DMS53 treated with DMSO at 0.1 percent for 48 hours (cell line): ENCODE measurements around the gene CACUL1.
"Not testable (repeated sequence)": the region's sequence is repeated elsewhere in the genome, so short reads cannot be mapped to it uniquely, and the experiment has no call there.

Source experiments
- DNase-seq: peaks from one replicate; lab custom pipeline; 2025; ENCODE audit not compliant: unreplicated experiment; lab: John Stamatoyannopoulos, UW

The CACUL1 gene

GRCh38 chr10:118768041-118768919 is 13.5 kb upstream of the CACUL1 start:
- DNase-seq, result no peak

- DNase-seq, result no peak
Observed at GRCh38 chr10:118767297-118768040, 12.7 kb upstream of the CACUL1 start.

GRCh38 chr10:118764195-118764594 is 9.4 kb upstream of the CACUL1 start:
- DNase-seq, result no peak

DNA sequence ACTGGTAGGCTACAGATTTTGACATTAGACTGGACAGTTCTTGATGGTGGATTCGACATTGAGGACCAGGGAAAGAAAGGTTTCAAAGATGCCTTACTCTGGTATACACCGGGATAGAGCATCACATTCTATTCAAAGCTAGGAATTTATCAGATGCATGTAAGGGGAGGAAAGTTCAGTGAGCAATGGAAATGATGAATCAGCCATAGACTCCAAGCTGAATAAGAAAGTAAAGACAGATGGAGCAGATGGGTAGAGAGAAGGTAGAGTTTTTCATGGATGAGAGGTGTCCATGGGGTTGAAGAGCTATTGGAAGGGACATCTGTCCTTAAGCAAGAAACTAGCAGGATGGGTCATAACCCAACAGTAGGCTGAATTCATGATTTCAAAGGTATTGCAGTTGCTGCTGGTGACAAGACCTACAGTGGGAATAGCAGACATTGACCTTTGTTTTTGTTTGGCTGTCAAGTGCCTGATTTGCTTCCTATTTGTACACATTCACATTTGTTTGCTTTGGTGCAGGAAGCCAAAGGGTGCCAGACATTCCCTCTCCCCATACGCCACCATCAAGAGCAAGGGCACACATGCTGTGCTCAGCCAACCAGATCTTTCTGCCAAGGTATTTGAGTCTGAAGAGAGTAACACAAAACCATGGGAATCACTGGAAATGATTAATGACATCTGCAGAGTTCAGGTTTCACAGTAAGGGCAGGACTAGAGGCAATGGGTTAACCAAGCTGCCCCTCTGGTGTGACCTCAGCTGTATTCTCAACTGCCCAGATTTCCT is 8.6 kb upstream of the CACUL1 start:
- DNase-seq, result peak; percentile 99

GRCh38 chr10:118760265-118760664 is 5.5 kb upstream of the CACUL1 start:
- no peak for DNase-seq

DNA sequence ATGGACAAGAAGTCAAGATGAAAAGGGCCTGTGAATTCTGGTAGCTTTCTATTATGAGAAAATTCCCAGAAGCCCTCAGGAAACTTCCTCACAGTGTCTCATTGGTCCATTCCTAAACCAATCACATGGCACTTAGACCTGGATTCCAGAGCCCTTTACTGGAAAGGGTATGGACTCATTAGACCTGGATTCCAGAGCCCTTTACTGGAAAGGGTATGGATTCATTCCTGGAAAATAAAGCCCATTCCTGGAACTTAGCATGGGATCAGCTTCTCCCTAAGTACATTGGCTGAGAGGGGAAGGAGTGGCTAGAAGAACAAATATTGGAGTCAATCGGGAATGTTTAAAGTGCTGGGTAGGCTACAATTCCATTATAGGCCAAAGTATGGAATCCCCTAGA is 3.7 kb upstream of the CACUL1 start:
- no peak for DNase-seq

DNA sequence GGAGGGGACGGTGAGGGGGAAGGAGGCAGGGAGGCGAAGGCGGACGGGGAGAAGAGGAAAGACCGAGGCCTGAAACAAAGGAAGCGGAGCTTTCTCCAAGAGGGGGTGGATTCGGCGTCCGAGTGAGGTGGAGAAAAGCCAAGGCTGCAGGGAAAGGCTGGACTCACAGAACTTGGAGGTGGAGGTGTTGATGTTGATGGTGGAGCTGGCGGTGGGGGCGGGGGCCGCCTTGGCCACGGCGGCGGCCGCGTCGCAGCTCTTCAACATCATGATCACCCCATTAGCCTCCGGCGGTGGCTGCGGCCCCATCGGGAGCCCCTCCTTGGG is 578 bp downstream of the CACUL1 start:
- no peak for DNase-seq

DNA sequence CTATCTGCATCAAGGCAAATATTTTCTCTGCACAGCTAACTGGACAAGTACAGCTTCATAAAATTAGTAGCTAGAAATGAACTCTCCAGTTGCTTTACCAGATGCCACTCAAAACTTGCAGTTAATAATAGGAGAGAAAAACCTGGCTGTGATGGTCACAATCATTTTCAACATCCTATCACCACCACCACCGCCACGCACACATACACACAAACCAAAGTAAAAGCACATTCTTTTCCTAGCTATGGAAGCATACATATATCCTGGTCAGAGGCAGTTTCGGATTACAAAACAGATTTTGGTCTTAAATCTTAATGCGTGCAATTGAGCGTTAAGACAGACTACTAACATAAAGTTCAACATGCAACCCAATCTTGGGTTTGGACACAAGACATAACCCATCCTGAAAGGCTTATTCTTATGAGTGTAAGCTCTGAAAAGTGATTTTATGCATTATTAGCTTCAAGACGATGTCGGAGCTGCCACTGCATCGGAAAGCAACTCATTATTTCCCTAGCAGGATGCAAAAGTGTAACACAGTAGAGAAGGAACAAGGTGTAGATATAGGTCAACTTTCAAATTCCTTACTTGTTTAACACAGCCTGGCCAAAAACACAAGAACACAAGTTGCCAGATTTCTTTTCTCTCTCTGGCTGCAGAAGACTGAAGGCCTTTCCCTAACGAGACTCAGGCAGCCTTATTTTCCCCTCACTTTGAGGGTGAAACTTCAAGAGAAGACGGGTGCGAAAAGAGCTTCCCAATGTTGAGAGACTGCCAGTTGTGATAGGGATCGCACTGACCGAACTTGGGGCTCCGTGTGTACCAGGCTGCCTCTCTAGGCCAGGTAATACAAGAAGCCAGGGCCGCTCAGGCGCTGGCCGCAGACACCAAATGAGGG is 1.2 kb downstream of the CACUL1 start:
- DNase-seq, result no peak

- no peak for DNase-seq
Observed at GRCh38 chr10:118752409-118752808, 2.4 kb downstream of the CACUL1 start.

DNA sequence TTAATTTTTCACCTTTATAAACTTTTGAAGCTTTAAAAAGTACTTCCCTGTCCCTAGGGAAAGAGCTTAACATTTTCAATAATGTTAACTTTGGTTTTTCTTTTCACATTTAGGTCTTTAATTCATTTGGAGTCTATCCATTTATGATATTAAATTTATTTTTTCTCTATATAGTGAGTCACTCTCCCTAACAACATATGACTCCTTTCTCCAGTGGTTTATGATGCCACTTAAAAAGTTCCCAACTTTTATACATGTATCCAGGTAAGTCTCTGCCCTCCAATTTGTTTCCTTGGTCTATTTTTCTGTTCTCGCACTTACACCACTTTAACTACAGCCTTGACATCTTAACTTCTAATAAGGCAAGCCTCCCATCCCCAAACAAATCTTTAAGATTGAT is 3.5 kb downstream of the CACUL1 start:
- no peak for DNase-seq

GRCh38 chr10:118748041-118748440 is 6.7 kb downstream of the CACUL1 start:
- DNase-seq, result no peak

DNA sequence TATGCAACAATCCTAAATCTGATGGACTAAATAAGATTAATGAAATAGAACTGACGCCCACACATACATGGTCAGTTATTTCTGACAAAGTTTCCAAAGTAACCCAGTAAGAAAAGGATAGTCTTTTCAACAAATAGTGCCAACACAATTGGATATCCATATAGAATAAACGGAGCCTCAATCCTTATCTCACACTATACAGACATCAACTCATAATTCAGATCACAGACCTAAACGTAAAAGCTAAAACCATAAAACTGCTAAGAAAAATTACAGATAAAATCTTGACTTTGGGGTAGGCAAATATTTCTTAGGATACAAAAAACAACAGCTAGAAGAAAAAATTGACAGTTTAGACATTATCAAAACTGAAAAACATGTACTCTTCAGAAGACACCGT is 8.5 kb downstream of the CACUL1 start:
- no peak for DNase-seq

GRCh38 chr10:118745056-118745455 is 9.7 kb downstream of the CACUL1 start:
- no peak for DNase-seq

DNA sequence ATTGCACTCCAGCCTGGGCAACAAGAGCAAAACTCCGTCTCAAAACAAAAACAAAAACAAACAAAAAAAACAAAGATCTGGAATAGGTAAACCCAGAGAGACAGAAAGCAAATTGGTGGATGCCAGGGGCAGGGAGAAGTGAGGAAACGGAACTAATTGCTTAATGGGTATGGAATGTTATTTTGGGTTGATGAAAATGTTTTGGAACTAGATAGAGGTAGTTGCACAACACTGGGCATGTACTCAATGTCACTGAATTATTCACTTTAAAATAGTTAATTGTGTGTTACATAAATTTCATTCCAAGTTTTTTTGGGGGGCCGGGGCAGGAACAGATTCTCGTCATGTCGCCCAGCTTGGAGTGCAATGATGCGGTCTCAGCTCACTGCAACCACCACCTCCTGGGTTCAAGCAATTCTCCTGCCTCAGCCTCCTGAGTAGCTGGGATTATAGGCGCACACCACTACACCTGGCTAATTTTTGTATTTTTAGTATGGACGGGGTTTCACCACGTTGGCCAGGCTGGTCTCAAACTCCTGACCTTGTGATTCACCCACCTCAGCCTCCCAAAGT is 10.3 kb downstream of the CACUL1 start:
- DNase-seq, result not testable (repeated sequence)

DNA sequence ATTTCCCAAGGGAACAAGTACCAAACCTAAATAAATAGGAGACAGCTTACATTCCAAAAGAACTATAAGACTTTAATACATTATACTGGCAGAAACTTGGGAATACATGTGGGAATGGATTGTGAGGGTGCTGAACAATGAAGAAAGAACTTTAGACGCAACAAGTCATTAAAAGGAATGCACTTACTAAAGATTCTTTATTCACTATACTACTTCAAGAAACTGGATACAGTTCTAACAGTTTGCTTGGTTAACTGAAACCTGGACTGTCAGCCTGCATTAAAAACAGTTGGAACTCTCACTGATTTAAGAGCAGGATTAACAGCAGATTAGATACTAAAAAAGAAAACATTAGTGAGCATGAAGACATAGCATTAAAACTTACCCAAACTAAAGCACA is 12.0 kb downstream of the CACUL1 start:
- DNase-seq, result no peak

GRCh38 chr10:118742032-118742431 is 12.7 kb downstream of the CACUL1 start:
- DNase-seq, result no peak

- DNase-seq, result no peak
Observed at GRCh38 chr10:118738406-118738805, 16.4 kb downstream of the CACUL1 start.

DNA sequence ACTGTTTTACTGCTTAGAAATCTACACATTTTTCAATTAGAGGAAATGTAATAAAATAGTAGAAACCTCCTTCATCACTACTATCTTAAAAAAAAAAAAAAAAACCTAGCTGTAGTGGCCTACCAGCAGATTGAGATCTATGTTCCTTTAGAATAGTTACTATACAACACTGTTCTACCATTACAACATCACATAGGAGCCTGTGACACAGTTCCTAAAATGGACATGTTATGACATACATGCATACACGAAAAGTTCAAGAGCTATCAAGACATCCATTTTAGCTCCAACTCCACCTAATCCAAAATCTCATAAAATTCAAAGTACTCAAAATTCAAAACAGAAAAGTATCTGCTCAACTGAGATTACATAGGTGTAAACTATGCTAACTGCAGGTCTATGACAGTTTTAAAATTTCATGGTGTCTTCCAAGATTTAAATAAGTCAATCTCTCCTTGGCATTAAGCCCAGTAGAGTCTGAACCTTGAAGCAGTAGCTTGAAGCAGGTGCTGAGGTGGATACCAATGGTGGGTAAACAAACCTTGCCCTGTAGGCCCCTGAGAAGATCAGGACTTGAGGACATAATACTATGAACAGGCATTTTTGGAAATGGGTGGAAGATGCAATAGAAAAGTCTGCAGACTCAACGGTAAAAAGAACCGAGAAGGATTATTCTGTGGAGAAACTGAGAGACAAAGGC is 17.0 kb downstream of the CACUL1 start:
- DNase-seq, result no peak

- DNase-seq, result no peak
Observed at GRCh38 chr10:118735294-118735693, 19.5 kb downstream of the CACUL1 start.

DNA sequence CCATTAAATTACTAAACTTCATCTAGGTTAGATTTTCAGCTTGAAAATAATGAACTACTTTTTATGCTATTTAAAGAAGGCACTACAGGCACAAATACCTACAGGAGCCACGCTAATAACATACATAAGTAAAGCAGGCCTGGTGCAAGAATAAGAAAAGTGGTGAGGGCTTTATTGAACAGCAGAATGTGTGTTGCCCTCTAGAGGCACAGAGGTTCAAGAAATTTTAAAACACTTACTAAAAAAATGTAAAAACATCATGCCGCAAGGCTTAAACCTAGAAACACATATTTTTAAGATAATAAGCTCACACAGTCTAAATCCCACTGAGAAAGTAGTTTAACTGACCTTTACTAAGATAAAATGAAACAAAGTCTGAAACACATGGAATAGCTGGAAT is 20.3 kb downstream of the CACUL1 start:
- DNase-seq, result no peak
